RKO (cell line): Measurements from ENCODE around the gene NEDD4L.
A peak's percentile ranks its signal among the peaks of the same experiment; 100 is the strongest.

Experiments used
- DNase-seq: peaks from one replicate; pipeline ENCODE4 v3.0.0-alpha.2; 2016; ENCODE audit warnings: low spot score

NEDD4L gene

GRCh38 chr18:58290116-58290695 lies 246.2 kb downstream of the NEDD4L start:
- DNase-seq, result no peak

- no peak for DNase-seq
Measured at GRCh38 chr18:58291131-58291530, 247.1 kb downstream of the NEDD4L start.

DNA sequence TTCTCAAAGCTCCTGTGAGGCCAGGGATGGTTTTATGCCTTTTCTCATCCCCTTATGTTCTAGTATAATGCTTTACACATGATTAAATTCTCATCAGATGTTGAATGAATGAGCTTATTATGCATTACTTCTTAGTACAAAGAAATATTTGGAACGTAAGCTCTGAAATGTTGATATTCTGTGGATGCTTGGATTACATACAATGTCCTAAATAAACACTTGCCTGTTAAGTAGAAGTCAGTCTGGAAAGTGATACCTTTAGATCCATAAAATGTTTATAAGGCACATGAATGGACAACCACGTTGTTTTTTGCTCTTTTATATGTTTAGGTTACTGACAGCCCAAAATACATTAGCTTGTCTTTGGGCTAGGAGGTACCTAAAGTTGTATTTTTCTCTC lies 248.6 kb downstream of the NEDD4L start:
- DNase-seq, result no peak

DNA sequence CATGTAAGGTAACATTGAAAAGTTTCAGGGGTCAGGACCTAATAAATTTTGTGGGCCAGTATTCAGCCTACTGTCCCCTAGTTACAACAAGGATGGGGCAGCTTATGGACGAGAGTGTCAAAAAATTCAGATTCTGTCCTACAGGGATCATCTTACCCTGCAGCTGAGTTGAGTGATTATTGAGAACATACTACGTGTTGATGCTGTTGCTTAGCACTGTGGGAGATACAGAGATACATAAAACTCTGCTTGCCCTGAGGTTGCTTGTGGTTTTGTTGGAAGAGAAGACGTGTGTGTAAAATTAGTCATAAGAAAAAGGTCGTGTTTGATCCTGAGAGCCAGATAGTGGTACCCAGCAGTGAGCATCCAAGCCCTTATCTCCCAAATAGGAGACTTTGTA lies 253.2 kb downstream of the NEDD4L start:
- no peak for DNase-seq

DNA sequence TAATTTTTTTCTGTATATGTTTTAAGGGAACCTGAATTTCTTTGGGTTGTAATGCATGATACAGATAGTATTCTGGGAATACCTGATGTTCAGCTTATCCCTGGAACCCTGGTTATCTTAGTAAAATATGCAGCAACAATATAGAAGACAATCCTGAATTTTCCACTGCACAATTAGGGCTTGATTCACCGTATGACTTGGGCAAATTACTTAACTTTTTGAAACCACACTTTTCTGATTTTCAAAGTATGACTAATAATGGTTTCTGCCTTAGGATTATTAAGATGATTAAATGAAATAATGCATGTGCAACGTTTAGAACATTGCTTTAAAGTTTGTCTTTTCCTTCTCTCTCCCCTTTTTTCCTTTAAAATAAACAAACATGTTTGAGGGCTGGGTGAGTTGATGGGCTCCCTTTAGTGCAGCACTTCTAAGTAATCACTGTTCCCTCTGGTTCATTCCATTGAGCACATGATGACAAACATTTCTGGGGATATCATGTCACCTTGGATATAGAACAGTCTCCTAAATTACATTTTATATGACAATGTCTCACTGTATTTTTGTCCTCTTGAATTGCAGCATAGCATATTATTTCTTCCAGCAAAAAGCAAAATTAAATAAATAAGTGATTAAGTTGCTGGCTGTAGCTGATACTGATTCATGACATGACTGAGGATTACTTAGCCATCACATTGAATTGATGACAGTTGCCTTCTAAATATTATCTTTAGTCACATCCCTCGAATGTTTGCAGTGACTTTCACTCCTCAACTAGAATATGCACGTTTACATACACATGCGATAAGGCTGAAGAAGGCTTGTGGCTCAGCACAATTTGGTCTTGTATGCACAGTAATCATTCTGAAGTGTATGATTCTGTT lies 254.5 kb downstream of the NEDD4L start:
- no peak for DNase-seq

- DNase-seq, result no peak
Measured at GRCh38 chr18:58299135-58299473, 255.1 kb downstream of the NEDD4L start.

DNA sequence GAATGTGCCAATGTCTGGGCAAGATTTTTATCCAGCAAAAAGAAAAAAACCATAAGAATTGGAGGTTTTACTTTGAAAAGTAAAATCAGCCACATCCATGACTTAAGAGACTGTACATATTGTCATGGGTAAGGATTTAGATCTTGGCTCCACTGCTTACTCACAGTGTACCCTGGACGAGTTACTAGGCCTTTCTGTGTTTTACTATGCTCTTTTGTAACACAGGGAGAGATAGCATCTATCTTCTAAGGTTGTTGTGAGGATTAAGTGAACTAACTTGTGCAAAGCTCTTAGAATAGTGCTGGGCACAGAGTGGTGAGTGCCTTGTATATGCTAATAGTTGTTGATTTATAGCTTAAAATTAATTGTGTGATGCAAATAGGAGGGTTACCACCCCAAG lies 255.9 kb downstream of the NEDD4L start:
- no peak for DNase-seq

GRCh38 chr18:58300867-58301266 lies 256.8 kb downstream of the NEDD4L start:
- DNase-seq, result no peak

GRCh38 chr18:58302811-58303210 lies 258.8 kb downstream of the NEDD4L start:
- DNase-seq, result no peak

- no peak for DNase-seq
Measured at GRCh38 chr18:58303363-58303762, 259.3 kb downstream of the NEDD4L start.

GRCh38 chr18:58305792-58306191 lies 261.8 kb downstream of the NEDD4L start:
- DNase-seq, result no peak

GRCh38 chr18:58307441-58307840 lies 263.4 kb downstream of the NEDD4L start:
- DNase-seq, result no peak

DNA sequence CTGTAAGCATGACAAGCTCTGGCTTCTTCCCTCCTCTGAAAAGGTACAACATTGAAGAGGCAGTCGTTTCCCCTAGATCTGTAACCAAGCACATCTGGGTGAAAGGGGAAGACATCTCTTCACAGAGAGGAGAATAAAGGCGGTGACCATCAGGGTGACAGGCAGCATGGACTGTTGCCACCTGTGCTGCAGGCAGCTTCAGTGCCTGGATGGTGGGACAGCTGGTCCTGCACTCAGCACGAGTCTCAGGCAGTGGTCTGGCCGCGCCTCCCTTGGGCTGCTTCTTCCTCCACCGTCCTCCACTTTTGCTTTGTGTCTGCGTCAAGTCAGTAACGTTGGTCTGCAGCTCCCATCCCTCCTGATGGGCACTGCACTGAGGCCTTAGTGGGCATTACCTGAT lies 264.4 kb downstream of the NEDD4L start:
- DNase-seq, result no peak

- no peak for DNase-seq
Measured at GRCh38 chr18:58309099-58309498, 265.1 kb downstream of the NEDD4L start.

DNA sequence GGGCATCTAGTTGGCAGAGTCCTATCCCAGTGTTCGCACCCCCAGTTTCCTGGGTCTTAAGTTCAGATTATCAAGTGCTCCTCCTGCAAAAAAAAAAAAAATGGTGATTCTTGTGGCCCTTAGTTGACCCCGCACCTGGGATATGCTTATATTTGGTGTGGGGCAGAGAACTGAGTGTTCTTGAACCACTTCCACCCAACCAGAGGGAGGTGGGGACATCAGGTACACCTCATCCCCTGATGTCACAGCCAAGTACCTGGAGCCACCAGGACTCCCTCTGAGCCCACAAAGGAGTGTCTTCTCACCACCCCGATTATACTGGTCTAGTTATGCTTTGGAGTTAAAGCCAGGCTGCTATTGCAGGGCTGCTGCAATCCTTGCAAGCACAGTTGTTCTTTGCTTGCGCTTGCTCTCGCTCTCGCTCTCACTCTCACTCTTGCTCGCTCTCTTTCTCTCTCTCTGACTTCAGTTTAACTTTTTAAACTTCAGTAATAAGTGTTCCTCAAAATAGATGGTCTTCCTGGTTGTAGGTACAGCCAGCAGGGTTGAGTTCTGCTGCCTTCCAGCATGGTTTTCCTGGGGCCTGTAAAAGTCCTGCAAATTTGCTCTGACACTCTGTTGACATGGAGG lies 265.7 kb downstream of the NEDD4L start:
- DNase-seq, result no peak

DNA sequence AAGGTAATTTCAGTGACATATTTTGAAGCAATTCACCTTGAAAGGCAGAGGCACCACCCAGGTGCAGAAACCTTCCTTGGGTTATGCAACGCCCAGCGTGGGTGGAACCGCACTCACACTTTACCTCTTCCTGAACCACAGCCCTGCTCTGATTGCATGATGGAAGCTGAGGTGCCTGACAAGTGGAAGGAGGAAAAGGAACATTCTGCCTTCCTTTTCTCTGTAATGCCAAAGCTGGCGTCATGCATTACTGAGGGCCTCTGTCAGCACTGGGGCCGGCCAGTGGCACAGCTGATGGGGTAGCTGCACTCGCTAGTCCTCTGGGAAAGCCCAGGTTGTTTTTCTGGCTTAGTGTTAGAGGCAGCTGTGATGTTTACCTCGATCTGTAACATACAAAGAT lies 266.5 kb downstream of the NEDD4L start:
- DNase-seq, result no peak

DNA sequence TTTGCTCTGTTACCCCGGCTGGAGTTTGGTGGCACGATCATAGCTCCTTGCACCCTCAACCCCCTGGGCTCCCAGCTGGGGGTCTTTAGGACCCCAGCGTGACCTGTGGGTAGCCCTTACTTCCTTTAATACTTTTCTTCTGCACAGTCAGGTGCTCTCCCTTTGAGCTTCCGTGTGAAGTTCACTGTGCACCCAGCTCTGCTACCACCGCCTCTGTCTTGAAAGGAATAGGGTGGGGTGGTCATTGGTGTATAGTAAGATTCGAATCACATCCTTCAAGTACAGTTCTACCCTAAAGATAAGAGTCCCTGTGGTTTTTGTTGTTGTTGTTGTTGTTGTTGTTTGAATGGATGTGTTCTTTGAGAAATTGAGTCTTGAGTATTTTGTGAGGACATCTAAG lies 267.4 kb downstream of the NEDD4L start:
- DNase-seq, result no peak

GRCh38 chr18:58313491-58314032 lies 269.5 kb downstream of the NEDD4L start:
- no peak for DNase-seq

- DNase-seq, result peak; percentile 87
Measured at GRCh38 chr18:58314284-58314683, 270.3 kb downstream of the NEDD4L start.

GRCh38 chr18:58315041-58315440 lies 271.0 kb downstream of the NEDD4L start:
- DNase-seq, result no peak

- DNase-seq, result no peak
Measured at GRCh38 chr18:58315739-58316215, 271.8 kb downstream of the NEDD4L start.

- no peak for DNase-seq
Measured at GRCh38 chr18:58316396-58317342, 272.6 kb downstream of the NEDD4L start.
